GM12878 (cell line): ENCODE results near the gene TMEM144. TPM values are rescaled to one million over a fixed set of nuclear protein-coding genes. Genes with fewer than 3 reads are reported as not detected.

ENCODE experiments used
- ATAC-seq: fragments of 200-7000 bp; cut with Tn5 transposase; 3 replicates; pipeline ENCODE4 v1.9.1; 2020; ENCODE audit warnings: mild to moderate bottlenecking, moderate library complexity
- BruUV-seq: library from RNA; stranded (reverse); fragments of 400-500 nt; replicated peaks from 2 replicates; lab custom pipeline; 2021; lab: Mats Ljungman, UMichigan
- CTCF ChIA-PET: fragments of 300-600 bp; sonication (Branson Sonifier 250); formaldehyde crosslinking; extraction: SDS; loops from one replicate; lab custom pipeline; 2021; ENCODE audit warnings: inconsistent platforms; lab: Yijun Ruan, JAX
- POLR2A ChIA-PET: fragments of 350-600 bp; formaldehyde crosslinking; extraction: SDS; loops from one replicate; lab custom pipeline; 2021; ENCODE audit warnings: inconsistent platforms; lab: Charles Lee
- RAD21 ChIA-PET: fragments of 300-600 bp; sonication (Branson Sonifier 250); formaldehyde crosslinking; loops from one replicate; lab custom pipeline; 2023; ENCODE audit warnings: antibody characterized with exemption; ENCODE audit not compliant: unreplicated experiment; lab: Charles Lee
- SMC1A ChIA-PET: fragments of 300-600 bp; sonication (Branson Sonifier 250); formaldehyde crosslinking; loops from one replicate; lab custom pipeline; 2023; ENCODE audit not compliant: unreplicated experiment, uncharacterized antibody; lab: Charles Lee
- DNase-seq: peaks from one replicate; pipeline ENCODE4 v3.0.0-alpha.2; 2011; ENCODE audit warnings: low read depth, low spot score
- FAIRE-seq: peaks from 3 replicates; lab custom pipeline; 2011; peaks lifted over from hg19 to GRCh38; lab: Jason Lieb, UNC
- H2AFZ ChIP-seq: 2 replicates; pipeline ENCODE4 v1.6.0; 2011; ENCODE audit warnings: low read depth, low read length, control low read depth; ENCODE audit not compliant: control insufficient read depth
- H3K27ac ChIP-seq: 2 replicates; pipeline ENCODE4 v1.5.1; 2011; ENCODE audit warnings: control low read depth; ENCODE audit not compliant: control insufficient read depth, insufficient read depth
- H3K27me3 ChIP-seq, 2 experiments: replicated peaks in 1 of 2; 2 replicates each; pipeline versions ENCODE4 v1.6.0 to v1.6.1; 2011; ENCODE audit warnings: low read length in 1 of 2; ENCODE audit not compliant: control insufficient read depth in 2 of 2, insufficient read depth in 2 of 2
- H3K36me3 ChIP-seq, 2 experiments: 2 replicates each; pipeline ENCODE4 v1.5.1; 2011; ENCODE audit warnings: low read length in 1 of 2; ENCODE audit not compliant: control insufficient read depth in 2 of 2, insufficient read depth in 2 of 2
- H3K4me1 ChIP-seq: 2 replicates; pipeline ENCODE4 v1.6.1; 2011; ENCODE audit warnings: mild to moderate bottlenecking, low read length, moderate library complexity, mixed read lengths; ENCODE audit not compliant: control insufficient read depth, insufficient read depth
- H3K4me2 ChIP-seq: 2 replicates; pipeline ENCODE4 v1.6.0; 2011; ENCODE audit warnings: control low read depth; ENCODE audit not compliant: control insufficient read depth, insufficient read depth
- H3K4me3 ChIP-seq: fragments of 200-600 bp; sonication (generic); 2 replicates; pipeline ENCODE4 v1.5.1; 2016
- H3K79me2 ChIP-seq: 2 replicates; pipeline ENCODE4 v1.6.0; 2011; ENCODE audit warnings: low read length; ENCODE audit not compliant: control insufficient read depth, insufficient read depth
- H3K9ac ChIP-seq: 2 replicates; pipeline ENCODE4 v1.8.0; 2011; ENCODE audit warnings: low read length, control low read depth, mixed read lengths; ENCODE audit not compliant: control insufficient read depth, insufficient read depth
- H3K9me3 ChIP-seq: replicated peaks from 3 replicates; pipeline ENCODE4 v1.5.1; 2011; ENCODE audit warnings: mild to moderate bottlenecking, low read length; ENCODE audit not compliant: control insufficient read depth, insufficient read depth
- H4K20me1 ChIP-seq: 2 replicates; pipeline ENCODE4 v1.6.0; 2011; ENCODE audit not compliant: control insufficient read depth, insufficient read depth
- HDAC6 ChIP-seq: fragments of 200-600 bp; sonication (generic); IDR thresholded peaks from one replicate; pipeline ENCODE4 v1.8.0; 2017; ENCODE audit warnings: antibody characterized with exemption; ENCODE audit not compliant: unreplicated experiment
- JUNB ChIP-seq: IDR thresholded peaks from 2 replicates; pipeline ENCODE4 v1.6.1; 2016; ENCODE audit warnings: antibody characterized with exemption, mild to moderate bottlenecking
- LARP7 ChIP-seq: fragments of 450-650 bp; IDR thresholded peaks from 2 replicates; pipeline ENCODE4 v1.6.1; 2017; ENCODE audit warnings: mild to moderate bottlenecking
- MTA3 ChIP-seq: IDR thresholded peaks from 2 replicates; pipeline ENCODE4 v1.6.1; 2012; ENCODE audit warnings: low read length, inconsistent platforms, borderline replicate concordance
- NFIC ChIP-seq: IDR thresholded peaks from 2 replicates; pipeline ENCODE4 v1.6.1; 2012; ENCODE audit warnings: low read depth, mild to moderate bottlenecking, inconsistent platforms, low read length, moderate library complexity
- NRF1 ChIP-seq: conservative IDR thresholded peaks from 2 replicates; pipeline ENCODE4 v1.6.1; 2011; ENCODE audit warnings: mild to moderate bottlenecking, low read depth, low read length, improper control_type of control experiment
- PAX5 ChIP-seq: IDR thresholded peaks from 2 replicates; pipeline ENCODE4 v1.6.1; 2011; ENCODE audit warnings: low read depth, low read length, borderline replicate concordance
- SMAD1 ChIP-seq: fragments of 450-650 bp; IDR thresholded peaks from 2 replicates; pipeline ENCODE4 v1.6.1; 2018; ENCODE audit warnings: mild to moderate bottlenecking, low read depth; ENCODE audit not compliant: partially characterized antibody
- SUZ12 ChIP-seq: fragments of 200-600 bp; sonication (generic); IDR thresholded peaks from one replicate; pipeline ENCODE4 v1.6.1; 2018; ENCODE audit warnings: antibody characterized with exemption, mild to moderate bottlenecking; ENCODE audit not compliant: unreplicated experiment
- ZSCAN29 ChIP-seq: fragments of 450-650 bp; IDR thresholded peaks from 2 replicates; pipeline ENCODE4 v1.6.1; 2017; ENCODE audit warnings: mild to moderate bottlenecking, moderate library complexity
- WGBS: methylation state at CpG from one replicate; pipeline ENCODE4 v1.1.6; 2016; ENCODE audit warnings: low lambda C conversion rate; ENCODE audit not compliant: insufficient replicate concordance, insufficient coverage; ENCODE audit errors: missing lambda C conversion rate; 5-methylcytosine and 5-hydroxymethylcytosine counted together
- in situ Hi-C: fragments of 300-500 bp; cut with MboI; formaldehyde crosslinking; loops from 9 replicates; pipeline ENCODE4 v1.14.3; 2018; ENCODE audit warnings: mixed read lengths
- intact Hi-C: fragments of 100-400 bp; cut with micrococcal nuclease; formaldehyde crosslinking; loops from one replicate; pipeline ENCODE4 v1.14.2; 2022; ENCODE audit not compliant: unreplicated experiment
- polyA plus RNA-seq, 11 experiments: library from polyadenylated mRNA; depleted of rRNA in 4 of 11; unstranded in 6 of 11; stranded (reverse) in 5 of 11; fragments of >200 nt; fragmentation: Nextera tagmentation in 4 of 11; fragmentation: Illumina TruSeq in 1 of 11; extraction: Ambion mirVana in 4 of 11; extraction: Trizol in 1 of 11; gene quantifications; 1 replicate in 1 of 11; 2 replicates in 10 of 11; pipeline versions ENCODE4 v1.2.1 to v1.2.3, GENCODE V29; 2011 to 2016; ENCODE audit warnings: inconsistent platforms in 2 of 11, missing spikeins in 2 of 11, low read depth in 1 of 11
- total RNA-seq, 4 experiments: library from RNA; depleted of rRNA in 3 of 4; stranded (reverse); fragments of >200 nt in 3 of 4; fragmentation: Illumina TruSeq in 1 of 4; extraction: Trizol in 1 of 4; gene quantifications; 2 replicates each; pipeline versions ENCODE4 v1.2.1 to v1.2.3, GENCODE V29; 2013 to 2021
- TF ChIP-seq, protein P1 (sequence below): fragments of 450-650 bp; IDR thresholded peaks from 2 replicates; pipeline ENCODE4 v1.6.1; 2018; ENCODE audit warnings: mild to moderate bottlenecking, low read depth, moderate library complexity; ENCODE audit not compliant: partially characterized antibody

The TMEM144 gene
- total and polyA plus RNA-seq, 10 of the 15 experiments (the other 5 are each of a cell fraction or from before 2014, with no cell fraction given) = 0.08 to 1.8 (median 1.4) TPM

DNA sequence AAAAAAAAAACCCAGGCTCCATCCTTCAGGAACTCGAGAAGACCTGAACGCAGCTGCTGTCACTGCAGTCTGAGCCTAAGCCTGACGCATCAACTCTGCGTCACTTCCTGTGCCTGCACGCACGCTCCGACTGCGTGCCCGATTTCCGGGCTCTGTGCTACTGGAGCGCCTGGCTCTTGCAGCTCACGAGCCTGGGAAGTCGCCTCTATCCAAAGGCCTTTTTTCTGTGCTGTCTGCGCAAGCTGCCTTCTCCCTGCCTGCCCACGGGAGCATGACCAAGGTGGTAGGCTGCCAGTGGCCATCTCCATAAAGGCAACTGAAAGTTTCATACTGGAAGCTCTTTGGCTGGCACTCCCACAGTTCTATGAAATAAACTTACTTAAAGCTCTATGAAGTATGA, 27.6 kb upstream of the TMEM144 start:
- no peak for TF ChIP-seq LARP7
- TF ChIP-seq, protein P1, sequence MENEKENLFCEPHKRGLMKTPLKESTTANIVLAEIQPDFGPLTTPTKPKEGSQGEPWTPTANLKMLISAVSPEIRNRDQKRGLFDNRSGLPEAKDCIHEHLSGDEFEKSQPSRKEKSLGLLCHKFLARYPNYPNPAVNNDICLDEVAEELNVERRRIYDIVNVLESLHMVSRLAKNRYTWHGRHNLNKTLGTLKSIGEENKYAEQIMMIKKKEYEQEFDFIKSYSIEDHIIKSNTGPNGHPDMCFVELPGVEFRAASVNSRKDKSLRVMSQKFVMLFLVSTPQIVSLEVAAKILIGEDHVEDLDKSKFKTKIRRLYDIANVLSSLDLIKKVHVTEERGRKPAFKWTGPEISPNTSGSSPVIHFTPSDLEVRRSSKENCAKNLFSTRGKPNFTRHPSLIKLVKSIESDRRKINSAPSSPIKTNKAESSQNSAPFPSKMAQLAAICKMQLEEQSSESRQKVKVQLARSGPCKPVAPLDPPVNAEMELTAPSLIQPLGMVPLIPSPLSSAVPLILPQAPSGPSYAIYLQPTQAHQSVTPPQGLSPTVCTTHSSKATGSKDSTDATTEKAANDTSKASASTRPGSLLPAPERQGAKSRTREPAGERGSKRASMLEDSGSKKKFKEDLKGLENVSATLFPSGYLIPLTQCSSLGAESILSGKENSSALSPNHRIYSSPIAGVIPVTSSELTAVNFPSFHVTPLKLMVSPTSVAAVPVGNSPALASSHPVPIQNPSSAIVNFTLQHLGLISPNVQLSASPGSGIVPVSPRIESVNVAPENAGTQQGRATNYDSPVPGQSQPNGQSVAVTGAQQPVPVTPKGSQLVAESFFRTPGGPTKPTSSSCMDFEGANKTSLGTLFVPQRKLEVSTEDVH = no peak
- no peak for TF ChIP-seq NRF1
- TF ChIP-seq NFIC = no peak
- no peak for TF ChIP-seq SMAD1
- no peak for TF ChIP-seq HDAC6
- no peak for TF ChIP-seq MTA3
- no peak for TF ChIP-seq PAX5
- TF ChIP-seq ZSCAN29 = no peak
- no peak for TF ChIP-seq JUNB
- TF ChIP-seq SUZ12 = no peak
- CTCF ChIA-PET = interaction anchor here (0.5 to 2.0 kb wide), 3 partner anchors 10 to 102 kb away, joined by 3 to 8 read pairs (median 7); no protein-coding TSS in a partner anchor
- POLR2A ChIA-PET = no interaction called here
- no peak overlapping the region for H2AFZ ChIP-seq
- no peaks in the 10 kb centered on the region for H3K79me2 ChIP-seq
- H3K27me3 ChIP-seq = no peaks in the 10 kb centered on the region
- no peaks in the 10 kb centered on the region for H3K36me3 ChIP-seq
- H3K4me1 ChIP-seq = no peaks in the 10 kb centered on the region
- no TSS peak for BruUV-seq
- ATAC-seq = no peak
- FAIRE-seq = no peak
- H3K9ac ChIP-seq = no peak overlapping the region
- no peak overlapping the region for H3K27ac ChIP-seq
- SMC1A ChIA-PET = no interaction called here
- no peak for DNase-seq
- intact Hi-C loops (no loop called here), in situ Hi-C loops (no loop called here)
- H4K20me1 ChIP-seq = no peaks in the 10 kb centered on the region
- 66% methylated on average over 15 of the region's 15 CpGs for WGBS
- H3K9me3 ChIP-seq = no peaks in the 10 kb centered on the region
- no peak overlapping the region for H3K4me2 ChIP-seq
- H3K4me3 ChIP-seq = no peak overlapping the region
- RAD21 ChIA-PET = no interaction called here
